Measurements from ENCODE around the gene OR52D1. TPM values are rescaled to one million over a fixed set of nuclear protein-coding genes. Genes with fewer than 3 reads are reported as not detected.

The OR52D1 gene
- total and polyA plus RNA-seq, 2 of the 13 experiments (the other 11 are each of a cell fraction or from before 2014, with no cell fraction given) = not detected

GRCh38 chr11:5488798-5489399 is 414 bp downstream of the OR52D1 start:
- no peak for ATAC-seq
- ChIA-PET POLR2A (no interaction called here), CTCF (ENCODE audit: low intra/inter-chr PET ratio, low total read pairs) (no interaction called here)
- no peak for TF ChIP-seq PLSCR1 (CRISPR knock-in tag; IDR thresholded peaks at IDR 0.05; ENCODE audit: borderline replicate concordance)
- no peak for TF ChIP-seq PAF1 (CRISPR knock-in tag; IDR thresholded peaks at IDR 0.05)
- no peak for TF ChIP-seq SMAD3 (CRISPR knock-in tag; IDR thresholded peaks at IDR 0.05)
- TF ChIP-seq ZNF251 (CRISPR knock-in tag; IDR thresholded peaks at IDR 0.05) = no peak
- TF ChIP-seq ZNF790 (CRISPR knock-in tag; IDR thresholded peaks at IDR 0.05; ENCODE audit: borderline replicate concordance) = no peak
- TF ChIP-seq MEF2D (CRISPR knock-in tag; IDR thresholded peaks at IDR 0.05) = no peak
- TF ChIP-seq RFX1 (IDR thresholded peaks at IDR 0.05) = no peak
- TF ChIP-seq FOXO4 (CRISPR knock-in tag; conservative IDR thresholded peaks at IDR 0.05) = no peak
- TF ChIP-seq ZKSCAN8 (CRISPR knock-in tag; IDR thresholded peaks at IDR 0.05; ENCODE audit: borderline replicate concordance) = no peak
- TF ChIP-seq PHF20 (CRISPR knock-in tag; IDR thresholded peaks at IDR 0.05) = no peak
- no peak for TF ChIP-seq NFE2L2 (IDR thresholded peaks at IDR 0.05; ENCODE audit: low read length)
- TF ChIP-seq SMYD3 (CRISPR knock-in tag; IDR thresholded peaks at IDR 0.05) = no peak
- no peak for TF ChIP-seq RARA (CRISPR knock-in tag; IDR thresholded peaks at IDR 0.05)
- no peak for TF ChIP-seq ZNF253 (CRISPR knock-in tag; IDR thresholded peaks at IDR 0.05; ENCODE audit: borderline replicate concordance)
- no peak overlapping the region for H3K4me3 ChIP-seq (replicated peaks in 1 of 3; ENCODE audit: insufficient read depth in 1 of 3, low read depth in 2 of 3, low read length in 3 of 3)
- H2AFZ ChIP-seq (ENCODE audit: low read length) = no peak overlapping the region
- no peaks in the 10 kb centered on the region for H3K4me1 ChIP-seq (ENCODE audit: insufficient read depth, low read length)
- no peak overlapping the region for H3K27ac ChIP-seq (ENCODE audit: extremely low read length, insufficient read depth, low read length)
- H3K9me3 ChIP-seq (ENCODE audit: low read length) = no peaks in the 10 kb centered on the region
- in situ Hi-C loops (cut with HindIII; ENCODE audit: extremely low pct_ligation_motif_present, low pct_unique_long_range_greater_than_20kb) = no loop called here
- H3K79me2 ChIP-seq (ENCODE audit: insufficient read depth, low read length) = no peaks in the 10 kb centered on the region
- 0% methylated on average over 1 of the region's 4 CpGs for WGBS (ENCODE audit: low lambda C conversion rate)
- FAIRE-seq = no peak
- H4K20me1 ChIP-seq (ENCODE audit: insufficient read depth, low read length) = no peaks in the 10 kb centered on the region
- no TSS peak for BruUV-seq (replicated peaks)
- H3K9ac ChIP-seq (ENCODE audit: insufficient read depth, low read depth, low read length) = no peak overlapping the region
- no peaks in the 10 kb centered on the region for H3K36me3 ChIP-seq (replicated peaks in 1 of 2; ENCODE audit: control insufficient read depth in 1 of 2, insufficient read depth in 2 of 2, low read length in 2 of 2)
- no peak overlapping the region for H3K4me2 ChIP-seq (ENCODE audit: low read depth, low read length)
- intact Hi-C loops (cut with micrococcal nuclease; ENCODE audit: unreplicated experiment) = no loop called here
- no peak for DNase-seq (ENCODE audit: low spot score)
- 0 out of 5 replicates have a peak, but pooled peaks cover 0 to 2% of the 10 kb centered on the region in 2 experiments for H3K27me3 ChIP-seq (ENCODE audit: control insufficient read depth in 1 of 2, insufficient read depth in 2 of 2, low read length in 2 of 2)

All from HepG2 (cell line).